Measurements from ENCODE around the gene TBC1D1.

The TBC1D1 gene

DNA sequence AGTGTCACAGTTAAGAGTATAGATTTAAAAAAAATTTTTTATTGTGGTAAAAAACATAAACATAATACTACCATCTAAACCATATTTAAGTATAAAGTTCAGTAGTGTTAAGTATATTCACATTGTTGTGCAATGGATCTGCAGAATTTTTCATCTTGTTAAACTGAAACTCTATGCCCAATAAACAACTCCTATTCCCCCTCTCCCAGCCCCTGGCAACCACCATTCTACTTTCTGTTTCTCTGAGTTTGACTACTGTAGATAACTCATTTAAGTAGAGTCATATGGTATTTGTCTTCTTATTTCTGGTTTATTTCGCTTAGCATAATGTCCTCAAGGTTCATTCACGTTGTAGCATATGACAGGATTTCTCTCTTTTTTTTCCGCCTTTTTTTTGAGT is 181.7 kb downstream of the TBC1D1 start:
- Histone ChIP-seq H4K8ac (ENCODE audit: low read depth, low read length) (no peak overlapping the region), H2AFZ (ENCODE audit: insufficient read depth, low read length, poor library complexity) (no peak overlapping the region), H3K9ac (ENCODE audit: low read length) (no peak overlapping the region), H4K91ac (ENCODE audit: low read depth, low read length) (no peak overlapping the region), H3K27me3 (ENCODE audit: insufficient read depth, low read length) (no peaks in the 10 kb centered on the region), H3K4me2 (ENCODE audit: low read length) (no peak overlapping the region), H3K9me3 (ENCODE audit: insufficient read depth, low read depth, low read length) (no peaks in the 10 kb centered on the region), H2BK12ac (ENCODE audit: low read length) (no peak overlapping the region), H2AK5ac (ENCODE audit: low read length) (no peak overlapping the region), H3K23ac (ENCODE audit: low read length) (no peak overlapping the region), H3K79me2 (ENCODE audit: control insufficient read depth, insufficient read depth, low read length, poor library complexity) (no peaks in the 10 kb centered on the region), H3K79me1 (ENCODE audit: low read length) (peaks cover 8% of the 10 kb centered on the region), H3K36me3 (ENCODE audit: control insufficient read depth in 1 of 2, insufficient read depth in 2 of 2, low read length in 2 of 2) (peaks cover 6 to 16% of the 10 kb centered on the region in 2 experiments), H3K4me3 (ENCODE audit: low read depth, low read length) (no peak overlapping the region), H3K4ac (ENCODE audit: low read depth, low read length) (no peak overlapping the region), H3K4me1 (ENCODE audit: control insufficient read depth in 1 of 2, insufficient read depth in 2 of 2, low read length in 2 of 2) (peaks cover 7 to 21% of the 10 kb centered on the region in 2 experiments), H2BK5ac (ENCODE audit: low read depth, low read length, poor library complexity) (no peak overlapping the region), H3K14ac (ENCODE audit: low read length) (no peak overlapping the region), H3K27ac (ENCODE audit: low read depth, low read length) (no peak overlapping the region), H3K18ac (ENCODE audit: low read length) (no peak overlapping the region), H4K12ac (ENCODE audit: low read depth, low read length) (no peak overlapping the region), H2BK120ac (ENCODE audit: insufficient read depth, low read length, poor library complexity) (no peak overlapping the region)
- no CpG with 5 or more reads among the region's 3 CpGs for WGBS (ENCODE audit: extremely low coverage, insufficient coverage, insufficient read length)
- no peak for DNase-seq

DNA sequence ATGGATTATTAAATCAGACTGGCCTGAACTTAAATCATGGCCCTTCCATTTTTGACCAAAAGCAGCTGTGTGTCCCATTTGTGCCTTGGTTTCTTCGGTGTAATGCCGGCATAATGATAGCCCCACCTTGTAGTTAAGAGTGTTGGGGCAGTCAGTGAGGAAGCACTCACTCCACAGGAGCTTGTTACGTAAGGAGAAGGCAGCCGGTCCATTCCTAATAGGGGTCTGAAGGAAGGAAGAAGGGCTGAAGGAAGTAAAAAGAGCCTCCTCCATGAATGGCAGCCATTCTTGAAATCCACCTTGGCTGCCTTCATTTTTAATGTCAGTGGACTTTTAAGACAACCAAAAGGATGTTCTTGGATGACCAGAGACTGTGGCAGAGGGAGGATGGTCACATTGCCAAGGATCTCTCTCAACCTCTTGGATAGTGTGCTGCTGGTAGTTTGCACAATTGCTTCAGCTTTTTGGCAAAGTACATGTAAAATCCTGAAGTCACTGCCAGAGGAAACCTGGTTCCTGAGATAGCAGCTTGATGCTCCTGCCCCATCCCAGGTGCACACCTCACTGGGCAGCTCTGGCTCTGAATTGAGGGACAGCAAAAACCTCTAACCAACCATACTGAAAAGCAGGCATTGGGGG is 182.8 kb downstream of the TBC1D1 start:
- Histone ChIP-seq H2BK12ac (ENCODE audit: low read length) (peak overlapping the region; percentile 32), H4K8ac (ENCODE audit: low read depth, low read length) (no peak overlapping the region), H2AK5ac (ENCODE audit: low read length) (no peak overlapping the region), H3K9ac (ENCODE audit: low read length) (no peak overlapping the region), H3K4me1 (ENCODE audit: control insufficient read depth in 1 of 2, insufficient read depth in 2 of 2, low read length in 2 of 2) (peaks cover 4 to 11% of the 10 kb centered on the region in 2 experiments), H2BK120ac (ENCODE audit: insufficient read depth, low read length, poor library complexity) (no peak overlapping the region), H4K91ac (ENCODE audit: low read depth, low read length) (no peak overlapping the region), H3K18ac (ENCODE audit: low read length) (no peak overlapping the region), H3K4me3 (ENCODE audit: low read depth, low read length) (no peak overlapping the region), H3K4ac (ENCODE audit: low read depth, low read length) (no peak overlapping the region), H2BK5ac (ENCODE audit: low read depth, low read length, poor library complexity) (no peak overlapping the region), H3K14ac (ENCODE audit: low read length) (no peak overlapping the region), H3K27ac (ENCODE audit: low read depth, low read length) (no peak overlapping the region), H3K9me3 (ENCODE audit: insufficient read depth, low read depth, low read length) (no peaks in the 10 kb centered on the region), H4K12ac (ENCODE audit: low read depth, low read length) (no peak overlapping the region), H3K4me2 (ENCODE audit: low read length) (no peak overlapping the region), H3K27me3 (ENCODE audit: insufficient read depth, low read length) (no peaks in the 10 kb centered on the region), H2AFZ (ENCODE audit: insufficient read depth, low read length, poor library complexity) (no peak overlapping the region), H3K36me3 (ENCODE audit: control insufficient read depth in 1 of 2, insufficient read depth in 2 of 2, low read length in 2 of 2) (peaks cover 11 to 16% of the 10 kb centered on the region in 2 experiments), H3K23ac (ENCODE audit: low read length) (no peak overlapping the region), H3K79me1 (ENCODE audit: low read length) (peaks cover 3% of the 10 kb centered on the region), H3K79me2 (ENCODE audit: control insufficient read depth, insufficient read depth, low read length, poor library complexity) (no peaks in the 10 kb centered on the region)
- no CpG with 5 or more reads among the region's 4 CpGs for WGBS (ENCODE audit: extremely low coverage, insufficient coverage, insufficient read length)
- peak in 1 of 2 donors; percentile 42 for DNase-seq

DNA sequence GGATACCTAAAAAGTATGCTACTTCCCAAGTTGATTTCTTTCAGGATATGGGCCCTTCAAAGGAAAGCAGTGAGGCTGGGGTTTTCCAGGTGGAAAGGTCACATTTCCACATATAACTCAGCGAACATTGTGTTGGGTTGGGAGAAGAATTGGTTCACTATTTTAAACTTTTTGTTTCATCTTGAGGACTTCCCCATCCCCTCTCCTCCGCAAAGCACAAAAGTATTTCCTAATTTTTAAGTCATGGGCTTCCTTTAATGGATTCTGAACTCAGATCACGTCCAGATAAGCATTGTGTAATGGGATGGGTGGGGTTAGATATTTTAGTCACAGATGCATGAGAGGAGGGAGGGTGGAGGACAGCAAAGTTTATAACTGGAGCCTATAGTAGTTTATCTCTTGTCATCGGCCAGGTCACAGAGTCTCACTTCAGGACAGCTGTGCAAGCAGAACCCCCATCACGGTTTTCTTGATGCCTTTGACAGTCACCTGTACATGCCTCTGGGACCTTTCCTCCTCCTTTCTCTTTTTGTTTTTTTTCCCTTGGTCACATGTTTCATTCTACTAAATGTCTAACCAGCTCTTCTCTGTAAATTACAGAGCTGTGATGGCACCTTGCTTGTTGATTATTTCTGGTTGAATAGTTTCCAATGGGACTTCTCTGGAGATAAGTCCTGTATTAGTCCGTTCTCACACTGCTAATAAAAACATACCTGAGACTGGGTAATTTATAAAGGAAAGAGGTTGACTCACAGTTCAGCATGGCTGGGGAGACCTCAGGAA is 184.7 kb downstream of the TBC1D1 start:
- Histone ChIP-seq H4K12ac (ENCODE audit: low read depth, low read length) (no peak overlapping the region), H3K4me3 (ENCODE audit: low read depth, low read length) (no peak overlapping the region), H4K91ac (ENCODE audit: low read depth, low read length) (no peak overlapping the region), H2BK120ac (ENCODE audit: insufficient read depth, low read length, poor library complexity) (no peak overlapping the region), H2AFZ (ENCODE audit: insufficient read depth, low read length, poor library complexity) (no peak overlapping the region), H3K36me3 (ENCODE audit: control insufficient read depth in 1 of 2, insufficient read depth in 2 of 2, low read length in 2 of 2) (peaks cover 10 to 16% of the 10 kb centered on the region in 2 experiments), H3K27ac (ENCODE audit: low read depth, low read length) (no peak overlapping the region), H3K79me1 (ENCODE audit: low read length) (no peaks in the 10 kb centered on the region), H3K9me3 (ENCODE audit: insufficient read depth, low read depth, low read length) (no peaks in the 10 kb centered on the region), H3K4me2 (ENCODE audit: low read length) (no peak overlapping the region), H2BK12ac (ENCODE audit: low read length) (no peak overlapping the region), H3K9ac (ENCODE audit: low read length) (no peak overlapping the region), H3K27me3 (ENCODE audit: insufficient read depth, low read length) (no peaks in the 10 kb centered on the region), H3K79me2 (ENCODE audit: control insufficient read depth, insufficient read depth, low read length, poor library complexity) (no peaks in the 10 kb centered on the region), H2BK5ac (ENCODE audit: low read depth, low read length, poor library complexity) (no peak overlapping the region), H3K14ac (ENCODE audit: low read length) (no peak overlapping the region), H3K4me1 (ENCODE audit: control insufficient read depth in 1 of 2, insufficient read depth in 2 of 2, low read length in 2 of 2) (peaks cover 0 to 9% of the 10 kb centered on the region in 2 experiments), H3K23ac (ENCODE audit: low read length) (no peak overlapping the region), H4K8ac (ENCODE audit: low read depth, low read length) (no peak overlapping the region), H2AK5ac (ENCODE audit: low read length) (no peak overlapping the region), H3K18ac (ENCODE audit: low read length) (no peak overlapping the region), H3K4ac (ENCODE audit: low read depth, low read length) (no peak overlapping the region)
- DNase-seq = peak; percentile 56 to 84
- no CpG with 5 or more reads among the region's 6 CpGs for WGBS (ENCODE audit: extremely low coverage, insufficient coverage, insufficient read length)

DNA sequence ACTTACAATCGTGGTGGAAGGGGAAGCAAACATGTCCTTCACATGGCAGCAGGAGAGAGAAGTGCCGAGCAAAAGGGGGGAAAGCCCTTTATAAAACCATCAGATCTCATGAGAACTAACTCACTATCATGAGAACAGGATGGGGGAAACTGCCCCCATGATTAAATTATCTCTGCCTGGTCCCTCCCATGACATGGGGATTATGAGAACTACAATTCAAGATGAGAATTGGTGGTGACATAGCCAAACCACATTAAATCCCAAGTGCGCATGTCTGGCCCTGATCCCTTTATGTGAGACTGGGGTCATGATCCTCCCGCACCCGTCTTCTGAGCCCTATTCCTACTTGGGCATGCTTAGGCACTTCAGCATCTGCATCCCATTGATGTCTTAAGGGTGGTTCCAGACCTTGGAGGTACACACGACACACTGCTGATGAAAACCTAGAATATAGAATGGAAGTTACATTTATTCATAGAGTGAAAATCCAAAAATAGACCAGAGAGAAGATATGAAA is 185.3 kb downstream of the TBC1D1 start:
- H2BK120ac ChIP-seq (ENCODE audit: insufficient read depth, low read length, poor library complexity) = no peak overlapping the region
- no peaks in the 10 kb centered on the region for H3K79me2 ChIP-seq (ENCODE audit: control insufficient read depth, insufficient read depth, low read length, poor library complexity)
- H3K4me3 ChIP-seq (ENCODE audit: low read depth, low read length) = no peak overlapping the region
- H3K27me3 ChIP-seq (ENCODE audit: insufficient read depth, low read length) = no peaks in the 10 kb centered on the region
- no peak overlapping the region for H2BK12ac ChIP-seq (ENCODE audit: low read length)
- H4K12ac ChIP-seq (ENCODE audit: low read depth, low read length) = no peak overlapping the region
- no peak overlapping the region for H3K27ac ChIP-seq (ENCODE audit: low read depth, low read length)
- H3K4ac ChIP-seq (ENCODE audit: low read depth, low read length) = no peak overlapping the region
- H3K18ac ChIP-seq (ENCODE audit: low read length) = no peak overlapping the region
- no peak overlapping the region for H3K4me2 ChIP-seq (ENCODE audit: low read length)
- H2AFZ ChIP-seq (ENCODE audit: insufficient read depth, low read length, poor library complexity) = no peak overlapping the region
- H2AK5ac ChIP-seq (ENCODE audit: low read length) = no peak overlapping the region
- no peak overlapping the region for H3K9ac ChIP-seq (ENCODE audit: low read length)
- no peaks in the 10 kb centered on the region for H3K9me3 ChIP-seq (ENCODE audit: insufficient read depth, low read depth, low read length)
- no peak overlapping the region for H2BK5ac ChIP-seq (ENCODE audit: low read depth, low read length, poor library complexity)
- no peak overlapping the region for H3K23ac ChIP-seq (ENCODE audit: low read length)
- peaks cover 0 to 10% of the 10 kb centered on the region in 2 experiments for H3K4me1 ChIP-seq (ENCODE audit: control insufficient read depth in 1 of 2, insufficient read depth in 2 of 2, low read length in 2 of 2)
- H4K91ac ChIP-seq (ENCODE audit: low read depth, low read length) = peak overlapping the region; percentile 19
- H4K8ac ChIP-seq (ENCODE audit: low read depth, low read length) = no peak overlapping the region
- no peaks in the 10 kb centered on the region for H3K79me1 ChIP-seq (ENCODE audit: low read length)
- no peak overlapping the region for H3K14ac ChIP-seq (ENCODE audit: low read length)
- no CpG with 5 or more reads among the region's 6 CpGs for WGBS (ENCODE audit: extremely low coverage, insufficient coverage, insufficient read length)
- peaks cover 14 to 16% of the 10 kb centered on the region in 2 experiments for H3K36me3 ChIP-seq (ENCODE audit: control insufficient read depth in 1 of 2, insufficient read depth in 2 of 2, low read length in 2 of 2)
- DNase-seq = no peak

Data from trophoblast cell (in vitro differentiated cells and primary cell).